H1 (cell line): ENCODE results near the gene TIE1. TPM values are rescaled to one million over a fixed set of nuclear protein-coding genes. Genes with fewer than 3 reads are reported as not detected.

Experiments used
- ASH2L ChIP-seq: fragments of 200-600, 300-600 bp; sonication (generic); IDR thresholded peaks from one replicate; pipeline ENCODE4 v1.7.1; 2017; ENCODE audit warnings: low read length
- BRCA1 ChIP-seq: IDR thresholded peaks from 2 replicates; pipeline ENCODE4 v1.6.1; 2012; ENCODE audit warnings: low read depth, low read length, improper control_type of control experiment
- CBX5 ChIP-seq: fragments of 300-800, 300-1000 bp; sonication (generic); IDR thresholded peaks from 2 replicates; pipeline ENCODE4 v1.7.1; 2016; ENCODE audit warnings: antibody characterized with exemption, low read length, low read depth
- CHD2 ChIP-seq: IDR thresholded peaks from 2 replicates; pipeline ENCODE4 v1.6.1; 2012; ENCODE audit warnings: low read length, improper control_type of control experiment
- CTBP2 ChIP-seq: IDR thresholded peaks from 2 replicates; pipeline ENCODE4 v1.7.0; 2011; ENCODE audit warnings: borderline replicate concordance, mild to moderate bottlenecking, moderate library complexity, mixed read lengths, low read length; ENCODE audit not compliant: insufficient read depth, insufficient read length
- EGR1 ChIP-seq: IDR thresholded peaks from 2 replicates; pipeline ENCODE4 v1.6.1; 2011; ENCODE audit warnings: low read depth, low read length, borderline replicate concordance
- HDAC2 ChIP-seq, 2 experiments: fragments of 300-600 bp in 1 of 2; sonication (generic) in 1 of 2; IDR thresholded peaks; 2 replicates each; pipeline ENCODE4 v1.6.1; 2011 to 2012; ENCODE audit warnings: low read depth in 2 of 2, low read length in 2 of 2, mild to moderate bottlenecking in 2 of 2, moderate library complexity in 2 of 2, borderline replicate concordance in 1 of 2, inconsistent platforms in 1 of 2
- KDM1A ChIP-seq: fragments of 200-600, 300-600 bp; sonication (generic); IDR thresholded peaks from 2 replicates; pipeline ENCODE4 v1.7.1; 2016; ENCODE audit warnings: mild to moderate bottlenecking, low read length, borderline replicate concordance
- NANOG ChIP-seq: IDR thresholded peaks from 2 replicates; pipeline ENCODE4 v1.6.1; 2011; ENCODE audit warnings: low read length, low read depth, mild to moderate bottlenecking, inconsistent platforms; ENCODE audit not compliant: insufficient read depth, poor library complexity, severe bottlenecking
- PHF8 ChIP-seq: fragments of 200-600 bp; sonication (generic); conservative IDR thresholded peaks from 2 replicates; pipeline ENCODE4 v1.7.1; 2012; ENCODE audit warnings: low read depth, mild to moderate bottlenecking, inconsistent platforms, low read length, moderate library complexity
- RAD21 ChIP-seq, 2 experiments: IDR thresholded peaks in 1 of 2; conservative IDR thresholded peaks in 1 of 2; 2 replicates each; pipeline ENCODE4 v1.6.1; 2011; ENCODE audit warnings: low read depth in 2 of 2, low read length in 2 of 2, improper control_type of control experiment in 1 of 2, inconsistent platforms in 1 of 2, mild to moderate bottlenecking in 1 of 2, moderate library complexity in 1 of 2
- SIX5 ChIP-seq: IDR thresholded peaks from 2 replicates; pipeline ENCODE4 v1.6.1; 2011; ENCODE audit warnings: mild to moderate bottlenecking, low read depth, low read length
- SP2 ChIP-seq: IDR thresholded peaks from 2 replicates; pipeline ENCODE4 v1.6.1; 2012; ENCODE audit warnings: mild to moderate bottlenecking, low read length, inconsistent platforms
- SP4 ChIP-seq: IDR thresholded peaks from 2 replicates; pipeline ENCODE4 v1.6.1; 2012; ENCODE audit warnings: low read length, inconsistent platforms
- SUZ12 ChIP-seq: fragments of 200-600 bp; sonication (generic); IDR thresholded peaks from 2 replicates; pipeline ENCODE4 v1.6.1; 2012; ENCODE audit warnings: mild to moderate bottlenecking, inconsistent platforms, low read length, moderate library complexity, mixed read lengths
- TAF7 ChIP-seq: optimal IDR thresholded peaks from 2 replicates; pipeline ENCODE3; 2011; ENCODE audit warnings: low read depth, mild to moderate bottlenecking, inconsistent platforms, low read length, moderate library complexity, borderline replicate concordance
- TBP ChIP-seq: IDR thresholded peaks from 2 replicates; pipeline ENCODE4 v1.6.1; 2011; ENCODE audit warnings: low read depth, low read length, improper control_type of control experiment
- USF2 ChIP-seq: IDR thresholded peaks from 2 replicates; pipeline ENCODE4 v1.6.1; 2011; ENCODE audit warnings: low read length, improper control_type of control experiment
- polyA plus RNA-seq, 7 experiments: library from polyadenylated mRNA; depleted of rRNA in 3 of 7; stranded (reverse) in 5 of 7; unstranded in 2 of 7; fragments of >200 nt in 5 of 7; fragments of 200-250 nt in 2 of 7; gene quantifications; 1 replicate in 5 of 7; 2 replicates in 1 of 7; 4 replicates in 1 of 7; pipeline versions ENCODE4 v1.2.1 to v1.2.3, GENCODE V29; 2011 to 2013; ENCODE audit warnings: missing spikeins in 2 of 7, mixed read lengths in 2 of 7
- total RNA-seq: library from RNA; stranded (reverse); fragmentation: NEBNext Ultra II Directional; extraction: Animal tissue kit (Norgen Biotek cat#: 25700); gene quantifications from 2 replicates; pipeline ENCODE4 v1.2.1, GENCODE V29; 2021
- TF ChIP-seq, protein P1 (sequence below): IDR thresholded peaks from 2 replicates; pipeline ENCODE4 v1.6.1; 2012; ENCODE audit warnings: low read length, inconsistent platforms

Gene TIE1
- total and polyA plus RNA-seq, 2 of the 8 experiments (the other 6 are each of a cell fraction or from before 2014, with no cell fraction given): 0.74 to 2.2 TPM

GRCh38 chr1:43285269-43285990 is 15.4 kb upstream of the TIE1 start, which contains the start of gene C1orf210 (continued):
- TF ChIP-seq SIX5: no peak
- 0 out of 4 replicates have a peak, but pooled peaks of 1 of the 2 experiments have one; percentile 22 for TF ChIP-seq HDAC2 (IDR thresholded peaks at IDR 0.05; ENCODE audit: borderline replicate concordance in 1 of 2, low read depth in 2 of 2, low read length in 2 of 2)
- peak; percentile 13; the same call in 1 of the 2 replicates for TF ChIP-seq KDM1A
- TF ChIP-seq PHF8: no peak
- no peak for TF ChIP-seq TAF7
- no peak for TF ChIP-seq CTBP2
- TF ChIP-seq NANOG: no peak
- peak; percentile 94 for TF ChIP-seq ASH2L
- no peak for TF ChIP-seq EGR1
- TF ChIP-seq, protein P1, sequence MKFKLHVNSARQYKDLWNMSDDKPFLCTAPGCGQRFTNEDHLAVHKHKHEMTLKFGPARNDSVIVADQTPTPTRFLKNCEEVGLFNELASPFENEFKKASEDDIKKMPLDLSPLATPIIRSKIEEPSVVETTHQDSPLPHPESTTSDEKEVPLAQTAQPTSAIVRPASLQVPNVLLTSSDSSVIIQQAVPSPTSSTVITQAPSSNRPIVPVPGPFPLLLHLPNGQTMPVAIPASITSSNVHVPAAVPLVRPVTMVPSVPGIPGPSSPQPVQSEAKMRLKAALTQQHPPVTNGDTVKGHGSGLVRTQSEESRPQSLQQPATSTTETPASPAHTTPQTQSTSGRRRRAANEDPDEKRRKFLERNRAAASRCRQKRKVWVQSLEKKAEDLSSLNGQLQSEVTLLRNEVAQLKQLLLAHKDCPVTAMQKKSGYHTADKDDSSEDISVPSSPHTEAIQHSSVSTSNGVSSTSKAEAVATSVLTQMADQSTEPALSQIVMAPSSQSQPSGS: no peak
- no peak for TF ChIP-seq CBX5
- TF ChIP-seq TBP: no peak
- peak; percentile 75; the same call in 1 of the 2 replicates for TF ChIP-seq SP4
- TF ChIP-seq CHD2: 0 out of 2 replicates have a peak, but pooled peaks have one; percentile 14
- TF ChIP-seq BRCA1: no peak
- TF ChIP-seq RAD21 (IDR thresholded peaks at IDR 0.05 in 1 of 2, conservative IDR thresholded peaks at IDR 0.05 in 1 of 2; ENCODE audit: low read depth in 2 of 2, low read length in 2 of 2): peak; percentile 38 to 40; a peak in 2 of 4 replicates
- no peak for TF ChIP-seq SP2
- no peak for TF ChIP-seq SUZ12
- TF ChIP-seq USF2: no peak
